OCI-M2 (cell line): ENCODE measurements around the gene KRT80.

Source experiments
- DNase-seq: peaks from one replicate; lab custom pipeline; 2025; ENCODE audit not compliant: unreplicated experiment; lab: John Stamatoyannopoulos, UW

KRT80 gene

DNA sequence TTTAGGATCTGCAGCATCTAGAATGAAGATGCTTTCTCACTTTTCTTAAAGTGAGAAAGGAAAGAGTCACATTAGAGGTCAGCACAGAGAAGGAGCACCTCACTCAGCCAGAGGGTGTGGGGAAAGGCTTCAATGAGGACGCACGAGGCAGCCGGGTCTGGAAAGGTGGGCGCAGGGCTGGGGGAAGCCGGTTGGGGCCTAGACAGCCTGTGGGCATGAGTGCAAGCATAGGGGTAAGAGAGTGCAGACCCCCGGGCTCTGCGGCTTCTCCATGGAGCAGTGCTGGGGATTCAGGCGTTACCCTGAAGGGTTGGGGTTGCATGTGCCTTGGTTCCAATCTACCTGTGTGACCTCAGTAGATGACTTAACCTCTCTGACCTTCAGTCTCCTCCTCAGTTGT lies 49.9 kb downstream of the KRT80 start:
- DNase-seq, result no peak

DNA sequence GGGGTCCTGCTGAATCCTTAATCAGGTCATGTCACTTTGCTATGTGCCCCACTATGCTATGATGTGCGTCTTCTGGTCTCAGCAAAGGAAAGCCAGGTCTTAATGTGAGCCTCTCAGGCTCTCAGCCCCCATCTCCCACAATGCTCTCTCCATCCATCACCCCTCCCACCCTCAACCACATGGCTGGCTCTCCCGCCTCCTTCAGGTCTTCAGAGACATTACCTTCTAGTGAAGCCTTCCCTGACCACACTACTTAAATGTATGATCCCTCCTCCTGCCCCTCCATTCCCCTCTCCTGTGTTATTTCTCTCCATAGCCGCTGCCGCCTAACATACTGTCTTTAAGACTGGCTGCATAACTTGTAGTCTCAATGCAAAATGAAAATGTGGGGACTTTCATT lies 50.5 kb downstream of the KRT80 start:
- DNase-seq, result no peak

DNA sequence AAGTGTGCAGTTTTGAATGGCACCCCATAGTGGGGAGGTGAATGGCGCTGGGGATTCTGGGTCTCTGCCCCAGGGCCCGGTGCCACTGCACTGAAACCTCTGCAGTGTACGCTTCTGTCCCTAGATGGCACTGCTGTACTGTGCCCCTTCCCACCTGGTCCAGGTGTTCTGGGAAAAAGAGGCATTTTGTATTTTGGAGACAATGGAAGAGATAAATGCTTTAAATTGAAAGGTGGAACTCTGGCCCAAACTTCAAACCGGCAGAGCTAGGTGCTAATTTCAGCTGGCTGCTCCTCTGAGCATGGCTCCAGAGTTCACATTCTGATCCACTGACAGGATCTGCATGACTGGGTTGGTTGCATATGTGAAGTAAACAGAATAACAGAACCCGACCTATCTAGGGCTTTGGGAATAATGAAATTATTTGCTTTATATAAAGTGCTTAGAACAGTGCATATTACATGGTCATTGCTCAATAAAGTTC lies 52.2 kb downstream of the KRT80 start:
- DNase-seq, result no peak

DNA sequence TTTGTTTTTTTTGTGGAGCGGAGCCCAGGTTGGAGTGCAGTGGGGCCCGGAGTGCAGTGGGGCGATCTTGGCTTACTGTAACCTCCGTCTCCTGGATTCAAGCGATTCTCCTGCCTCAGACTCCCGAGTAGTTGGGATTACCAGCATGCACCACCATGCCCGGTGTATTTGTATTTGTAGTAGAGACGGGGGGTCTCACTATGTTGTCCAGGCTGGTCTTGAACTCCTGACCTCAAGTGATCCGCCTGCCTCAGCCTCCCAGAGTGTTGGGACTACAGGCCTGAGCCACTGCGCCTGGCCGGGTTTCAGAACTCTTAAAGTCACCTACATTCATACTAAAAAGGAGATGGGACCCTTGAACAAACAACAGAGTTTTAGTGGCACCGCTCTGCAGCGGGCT lies 52.7 kb downstream of the KRT80 start:
- no peak for DNase-seq

DNA sequence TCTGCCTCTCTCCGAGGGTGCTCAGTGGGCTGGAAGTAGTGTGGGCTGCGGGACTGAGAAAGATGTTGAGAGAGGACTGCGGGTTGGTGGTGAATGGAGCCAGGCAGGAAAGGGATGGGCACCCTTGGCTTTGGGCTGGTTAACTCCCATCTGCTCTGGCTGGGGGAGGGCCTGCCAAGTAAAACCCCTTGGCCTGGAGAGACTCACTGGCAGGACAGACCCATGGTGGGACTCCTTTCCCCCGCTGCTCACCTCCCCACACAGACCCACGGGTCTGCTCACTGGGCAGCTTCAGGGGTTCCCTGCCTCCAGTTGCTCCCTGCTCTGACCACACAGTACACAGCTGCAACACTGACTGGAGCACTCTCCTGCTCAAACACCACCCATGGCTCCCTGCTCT lies 54.1 kb downstream of the KRT80 start:
- no peak for DNase-seq

DNA sequence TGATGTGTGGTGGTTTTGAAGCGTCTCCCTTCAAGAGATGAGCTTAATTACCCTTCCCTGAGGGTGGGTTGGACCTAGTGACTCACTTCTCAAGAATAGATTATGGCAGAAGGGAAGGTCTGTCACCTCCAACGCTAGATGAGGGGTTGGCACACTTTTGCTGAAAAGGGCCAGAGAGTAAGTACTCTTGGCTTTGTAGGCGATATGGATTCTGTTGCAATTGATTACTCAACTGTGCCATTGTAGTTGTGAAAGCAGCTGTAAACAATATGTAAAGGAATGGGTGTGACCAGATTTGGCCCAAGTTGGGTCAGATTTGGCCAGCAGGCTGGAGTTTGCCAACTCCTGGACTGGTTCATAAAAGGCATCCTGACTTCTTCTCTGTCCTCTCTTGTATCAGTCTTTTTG lies 59.1 kb downstream of the KRT80 start:
- DNase-seq, result no peak

DNA sequence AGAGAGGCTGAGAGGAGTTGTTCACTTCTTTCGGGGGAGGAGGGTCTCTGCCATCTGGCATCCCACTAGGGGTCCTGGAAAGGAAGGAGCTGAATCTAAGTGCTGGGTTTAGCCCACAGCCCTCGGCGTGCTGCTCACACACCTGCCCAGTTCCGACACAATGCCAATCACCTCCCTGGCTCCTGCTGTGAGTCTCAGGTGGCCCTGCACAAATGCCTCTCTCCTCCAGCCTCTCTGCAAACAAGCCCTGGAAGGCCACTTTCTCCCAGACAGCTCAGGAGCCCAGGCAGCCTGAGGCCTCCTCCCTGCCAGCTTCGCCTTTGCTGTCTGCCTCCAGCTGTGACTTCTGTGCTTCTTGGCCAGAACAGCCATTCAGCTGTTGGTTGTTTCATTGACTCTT lies 61.1 kb downstream of the KRT80 start:
- DNase-seq, result no peak

DNA sequence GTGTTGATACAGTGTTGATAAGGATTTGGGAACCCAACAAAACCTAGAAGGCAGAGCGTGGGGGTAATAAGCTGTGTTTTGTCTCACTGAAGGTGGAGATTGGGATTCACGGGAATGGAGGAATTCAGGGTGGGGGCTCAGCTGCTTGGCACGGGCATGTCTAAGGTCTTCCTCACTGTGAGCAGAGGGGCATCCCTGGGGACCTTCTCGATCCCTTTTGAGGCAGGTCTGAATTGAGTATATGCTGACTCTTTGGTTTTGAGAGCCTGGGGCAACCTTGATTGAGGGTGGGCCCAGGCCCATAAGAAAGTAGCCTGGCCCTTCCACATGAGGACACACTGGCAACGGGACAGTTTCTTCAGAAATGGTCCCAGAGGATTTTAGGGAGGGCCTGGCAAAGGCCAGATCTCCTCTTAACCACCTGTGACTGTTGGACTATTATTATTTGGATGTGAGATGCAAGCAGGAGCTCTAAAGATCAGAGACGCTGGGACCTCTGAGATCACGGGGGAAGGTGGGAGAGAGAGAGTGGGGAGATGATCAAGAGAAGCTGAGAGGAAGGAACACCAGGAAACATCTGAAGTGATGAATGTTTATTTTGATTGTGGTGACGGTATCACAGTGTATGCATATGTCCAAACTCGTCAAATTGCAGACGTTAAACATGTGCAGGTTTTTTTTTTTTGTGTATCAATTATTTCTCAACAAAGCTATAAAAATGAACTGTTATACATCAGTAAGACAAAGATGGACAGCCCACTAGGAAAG lies 63.9 kb downstream of the KRT80 start:
- no peak for DNase-seq

DNA sequence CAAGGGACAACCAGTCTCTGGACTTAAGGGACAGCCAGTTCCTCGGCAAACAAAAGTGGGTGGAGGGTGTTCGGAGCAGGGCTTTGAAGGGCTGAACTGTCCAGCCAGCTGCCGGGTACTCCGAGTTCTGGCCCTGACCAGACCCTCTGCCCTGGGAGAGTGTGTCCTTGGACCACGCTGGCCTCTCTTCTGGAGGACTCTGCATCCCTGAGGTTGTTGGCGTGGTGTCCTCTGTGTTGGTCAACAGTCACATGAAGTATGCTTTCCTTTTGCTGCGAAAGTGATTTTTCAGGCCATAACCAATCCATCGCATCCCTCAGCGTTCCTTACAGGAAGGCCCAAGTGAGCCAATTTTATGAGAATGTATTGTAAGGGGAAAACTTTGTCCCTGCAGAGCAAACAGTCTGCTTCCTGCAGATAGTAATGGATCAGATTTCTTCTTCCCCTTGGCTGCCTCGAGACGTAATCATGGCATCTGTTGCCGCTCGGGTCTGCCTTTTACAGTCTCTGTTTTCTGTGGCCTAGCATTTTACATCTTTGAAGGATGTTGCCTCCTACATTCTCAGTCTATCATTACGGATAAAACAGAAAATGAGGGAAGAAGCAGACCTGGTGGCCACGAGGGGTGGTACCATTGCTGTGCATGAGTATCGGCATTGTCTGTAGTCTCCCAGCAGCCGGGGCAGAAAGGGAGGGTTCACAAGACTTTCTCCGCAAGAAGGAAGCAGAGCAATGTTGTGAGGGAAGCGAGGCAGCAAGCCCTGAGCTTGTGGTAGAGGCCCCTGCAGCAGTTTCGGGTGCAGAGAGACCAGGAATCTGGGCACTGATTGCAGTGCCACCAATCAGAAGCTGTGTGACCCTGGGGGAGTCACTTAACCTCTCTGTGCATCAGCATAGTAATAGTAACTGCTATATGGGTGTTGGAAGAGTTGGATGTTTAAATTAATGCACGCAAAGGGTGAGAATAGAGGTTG lies 64.9 kb downstream of the KRT80 start:
- DNase-seq, result no peak

DNA sequence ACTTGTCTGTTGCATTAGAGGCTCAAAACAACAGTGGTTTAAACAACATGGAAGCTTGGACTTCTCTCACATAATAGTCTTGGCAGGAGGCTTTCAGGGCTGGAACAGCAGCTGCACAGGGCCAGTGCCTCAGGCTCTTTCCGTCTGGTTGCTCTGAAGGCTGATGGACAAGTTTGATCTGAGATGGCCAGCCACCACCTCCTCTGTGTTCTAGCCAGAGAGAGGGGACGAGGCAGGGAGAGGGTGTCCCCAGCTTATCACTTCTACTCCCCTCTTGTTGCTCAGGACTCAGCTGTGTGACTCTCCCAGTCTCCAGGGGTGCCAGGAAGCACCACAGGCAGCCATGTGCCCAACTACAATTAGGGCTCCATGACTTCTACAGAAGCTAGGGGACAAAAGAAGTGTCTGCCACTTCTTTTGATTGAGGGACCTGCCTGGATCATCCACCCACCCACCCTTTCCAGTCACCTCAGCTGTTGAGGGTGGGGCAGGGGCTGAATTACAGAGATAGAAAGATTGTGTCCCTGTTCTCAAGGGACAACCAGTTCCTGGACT lies 65.7 kb downstream of the KRT80 start:
- DNase-seq, result no peak

DNA sequence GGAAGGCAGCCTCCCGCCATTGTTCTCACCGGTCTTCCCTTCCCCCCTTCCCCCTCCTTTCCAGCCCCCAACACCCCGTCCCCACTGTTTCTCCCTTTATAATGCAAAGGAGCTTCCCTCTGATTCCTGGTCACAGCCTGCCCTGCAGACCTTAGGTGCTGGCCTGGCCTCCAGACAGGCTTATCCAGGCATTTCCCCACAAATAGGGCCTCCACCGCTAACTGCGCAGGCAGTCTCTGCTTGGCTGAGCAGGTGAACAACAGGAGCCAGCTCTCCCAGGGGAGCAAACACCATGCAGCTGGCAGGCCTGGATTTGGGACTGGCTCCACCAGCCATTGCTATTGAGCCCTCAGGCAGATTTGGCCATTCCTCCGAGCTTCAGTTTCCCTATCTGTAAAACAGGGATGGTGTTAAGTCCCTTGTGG lies 66.3 kb downstream of the KRT80 start:
- DNase-seq, result no peak

DNA sequence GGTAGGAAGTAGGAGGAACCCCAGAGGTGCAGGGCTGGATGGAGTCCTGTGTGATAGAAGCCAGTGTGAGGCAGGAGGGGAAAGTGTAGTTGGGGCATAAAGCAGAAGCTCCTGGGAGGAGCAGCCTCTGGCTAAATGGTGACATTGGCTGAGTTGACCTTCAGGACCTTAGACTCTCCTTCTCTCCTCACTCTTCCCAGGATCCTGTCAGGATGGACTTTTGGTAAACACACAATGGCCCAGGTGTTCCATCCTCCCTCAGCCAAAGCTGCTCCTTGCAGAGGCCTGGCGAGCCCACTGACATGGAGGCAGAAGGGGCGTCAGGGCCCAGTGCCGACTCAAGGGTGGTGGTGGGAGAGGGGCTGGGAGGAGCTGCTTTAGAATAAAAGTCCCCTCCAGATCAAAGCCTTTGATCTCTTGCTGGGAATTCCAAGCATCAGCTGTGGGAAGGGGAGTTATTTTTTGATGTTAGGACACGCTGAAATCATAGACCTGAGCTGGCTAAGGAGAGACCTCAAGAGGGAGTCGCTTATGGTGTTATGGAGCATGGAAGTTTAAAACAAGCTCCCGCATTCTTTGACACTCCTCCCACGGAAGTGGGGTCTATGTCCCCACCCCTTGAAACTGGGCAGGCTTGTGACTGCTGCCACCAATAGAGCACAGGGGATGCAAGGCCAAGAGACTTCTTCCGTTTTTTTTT lies 68.2 kb downstream of the KRT80 start:
- DNase-seq, result no peak

DNA sequence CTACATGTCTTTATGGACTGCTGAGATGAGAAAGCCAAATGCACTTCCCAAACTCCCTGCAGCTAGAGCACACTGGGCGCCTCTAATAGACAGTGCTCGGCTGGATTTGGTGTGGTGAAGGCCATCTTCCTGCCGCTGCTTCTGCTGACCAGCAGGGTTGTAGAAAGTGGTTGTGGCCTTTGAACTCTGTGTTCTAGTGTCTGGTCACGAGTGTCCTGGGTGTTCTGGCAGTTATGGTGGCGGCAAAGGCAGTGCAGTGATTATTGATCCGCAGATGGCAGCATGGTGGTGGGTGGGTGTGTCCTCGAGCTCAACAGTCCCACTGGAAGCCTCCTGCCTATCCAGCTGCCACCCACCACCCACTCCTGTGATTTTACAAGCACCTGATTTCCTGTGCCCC lies 68.9 kb downstream of the KRT80 start:
- DNase-seq, result no peak

DNA sequence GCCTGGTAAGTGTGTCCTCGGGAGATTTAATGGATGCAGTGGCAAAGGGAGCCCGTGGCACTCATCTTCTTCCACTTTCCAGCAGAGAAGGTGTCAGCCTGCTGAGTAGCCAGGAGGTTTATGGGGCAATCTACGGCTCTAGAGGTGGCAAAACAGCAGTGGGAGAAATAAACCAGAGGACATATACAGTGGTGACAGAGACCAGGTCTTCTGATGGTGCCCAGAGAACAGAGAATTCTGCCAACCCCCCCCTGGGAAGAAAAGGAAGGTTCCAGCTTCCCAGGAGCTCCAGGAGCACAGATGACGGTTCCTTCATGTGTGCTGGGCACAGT lies 69.3 kb downstream of the KRT80 start:
- no peak for DNase-seq

DNA sequence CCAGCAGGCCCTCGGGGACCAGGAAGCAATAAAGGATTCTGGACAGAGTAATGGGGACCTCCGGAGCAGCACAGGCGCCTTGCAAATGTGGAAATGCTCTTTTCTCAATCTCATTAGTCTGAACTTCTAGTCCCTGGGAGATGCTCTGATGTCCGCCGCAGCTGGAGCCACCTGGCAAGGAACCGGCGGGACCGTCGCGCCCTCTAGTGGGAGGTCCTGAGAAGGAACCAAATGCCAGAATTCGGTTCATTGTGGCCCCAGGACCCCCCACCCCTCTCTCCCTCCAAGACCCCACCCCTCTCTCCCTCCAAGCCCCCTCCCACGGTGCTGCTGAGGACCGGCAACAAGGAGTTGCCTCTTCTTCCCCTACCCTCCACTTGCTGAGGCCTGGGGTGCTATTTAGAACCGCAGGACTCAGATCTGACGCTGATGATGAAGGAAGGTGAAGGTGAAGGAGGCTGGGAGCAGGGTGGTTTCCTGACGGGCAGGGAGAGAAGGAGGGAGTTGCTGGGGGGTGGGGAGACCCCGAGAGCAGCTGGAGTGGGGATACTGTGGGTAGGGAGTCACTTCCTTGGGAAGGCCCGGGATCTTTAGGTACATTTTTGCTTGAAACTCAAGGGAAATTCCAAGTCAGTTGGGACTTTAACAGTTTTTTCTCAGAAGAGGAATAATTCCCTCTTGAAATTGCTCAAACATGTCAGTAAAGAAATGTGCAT lies 69.8 kb downstream of the KRT80 start:
- no peak for DNase-seq

DNA sequence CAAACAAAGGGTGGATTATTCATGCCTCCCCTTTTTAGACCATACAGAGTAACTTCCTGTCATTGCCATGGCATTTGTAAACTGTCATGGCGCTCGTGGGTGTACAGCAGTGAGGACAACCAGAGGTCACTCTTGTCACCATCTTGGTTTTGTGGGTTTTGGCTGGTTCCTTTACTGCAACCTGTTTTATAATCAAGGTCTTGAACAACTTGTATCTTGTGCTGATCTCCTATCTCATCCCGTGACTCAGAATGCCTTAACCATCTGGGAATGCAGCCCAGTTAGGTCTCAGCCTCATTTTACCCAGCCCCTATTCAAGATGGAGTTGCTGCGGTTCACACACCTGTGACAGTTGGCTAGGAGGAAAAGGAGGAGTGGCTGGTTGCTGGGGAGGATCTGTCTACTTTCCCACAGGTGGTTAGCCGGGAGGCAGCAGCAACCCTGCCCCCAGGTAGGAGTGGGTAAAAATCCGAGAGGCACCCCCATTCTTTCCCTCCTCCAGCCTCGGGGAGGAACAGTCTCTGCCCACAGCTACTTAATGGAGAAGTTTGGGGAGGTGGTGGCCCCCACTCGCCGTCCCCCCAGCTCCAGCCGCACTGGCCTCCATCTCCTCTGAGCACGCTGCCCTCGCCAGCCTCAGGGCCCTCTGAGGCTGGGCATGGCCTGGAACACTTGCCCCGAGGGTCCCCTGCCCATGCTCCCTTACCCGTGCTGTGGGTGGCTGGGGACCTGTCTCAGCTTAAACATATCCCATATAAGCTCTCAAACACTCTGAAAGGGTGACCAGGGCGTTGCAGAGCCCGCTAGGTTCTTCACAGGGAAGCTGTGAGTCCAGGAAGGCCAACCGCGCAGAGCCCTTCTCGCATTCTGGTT lies 70.6 kb downstream of the KRT80 start:
- DNase-seq, result no peak

DNA sequence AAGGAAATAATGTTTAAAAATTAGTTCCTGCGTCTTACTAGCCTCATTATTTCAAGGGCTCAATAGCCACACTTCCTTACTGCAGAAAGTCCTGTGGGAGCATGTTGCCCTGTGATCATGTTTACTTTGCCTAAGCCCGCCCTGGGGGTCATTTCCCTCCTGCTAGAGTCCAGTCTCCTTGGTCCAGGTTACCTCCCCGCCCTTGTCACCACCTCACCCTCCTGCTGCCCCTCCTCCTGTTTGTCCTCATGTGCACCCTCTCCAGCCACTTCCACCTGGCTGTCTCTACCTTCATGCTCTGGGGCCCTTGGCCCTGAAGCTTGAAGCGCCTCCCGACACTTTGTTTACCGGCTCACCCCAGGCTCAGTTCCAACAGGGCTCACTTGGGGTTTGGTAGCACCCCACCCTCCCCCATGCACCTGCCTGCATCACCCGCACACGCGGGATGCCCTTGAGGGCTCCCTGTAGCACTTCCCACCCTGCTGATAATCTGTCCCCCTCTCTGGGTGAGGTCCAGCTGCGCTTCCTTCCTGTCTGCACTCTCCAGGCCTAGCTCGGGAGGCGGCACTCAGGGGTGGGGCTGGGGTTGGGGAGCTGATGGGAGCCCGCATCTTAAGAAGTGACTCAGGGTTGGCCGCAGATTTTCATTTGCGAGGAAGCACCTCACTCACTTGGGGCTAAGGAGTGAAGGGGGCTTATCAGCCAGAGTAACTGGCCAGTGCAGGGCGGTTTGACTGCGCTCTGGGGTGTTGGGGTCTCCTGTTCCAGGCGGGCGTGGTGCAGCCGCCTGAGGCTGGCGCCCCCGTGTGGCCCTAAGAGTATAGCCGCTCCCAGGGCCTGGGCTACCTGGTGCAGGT lies 72.2 kb downstream of the KRT80 start:
- no peak for DNase-seq
